Ovary (tissue), 9 donors: ENCODE results near the gene CNTFR. TPM values are rescaled to one million over a fixed set of nuclear protein-coding genes. Genes with fewer than 3 reads are reported as not detected.
A peak's percentile ranks its signal among the peaks of the same experiment; 100 is the strongest.

Source experiments
- DNase-seq, 5 donors: peaks; one replicate each; pipeline ENCODE4 v3.0.0-alpha.2; 2019 to 2020
- H3K27ac ChIP-seq, 2 donors: fragments of 200-600 bp; one replicate each; pipeline versions ENCODE4 v1.5.1 to v1.8.0; 2019 to 2022
- H3K27me3 ChIP-seq: fragments of 200-600 bp; one replicate; pipeline ENCODE4 v1.8.0; 2022
- H3K36me3 ChIP-seq: fragments of 200-600 bp; sonication (generic); one replicate; pipeline ENCODE4 v1.5.1; 2019
- H3K4me1 ChIP-seq: one replicate; pipeline ENCODE4 v1.8.1; 2013; ENCODE audit warnings: mild to moderate bottlenecking, moderate library complexity; ENCODE audit not compliant: insufficient read depth
- H3K4me3 ChIP-seq: fragments of 200-600 bp; sonication (generic); one replicate; pipeline ENCODE4 v1.5.1; 2017
- H3K9me3 ChIP-seq, 2 donors: fragments of 200-600 bp in 1 of 2; sonication (generic) in 1 of 2; one replicate each; pipeline versions ENCODE4 v1.5.1 to v1.8.1; 2013 to 2019; ENCODE audit warnings: mild to moderate bottlenecking in 1 of 2, moderate library complexity in 1 of 2
- CTCF ChIP-seq, 3 donors: fragments of 450-650 bp in 2 of 3; fragments of 200-600 bp in 1 of 3; IDR thresholded peaks; one replicate each; pipeline versions ENCODE4 v1.5.1 to v1.8.0; 2016 to 2022; ENCODE audit warnings: antibody characterized with exemption in 3 of 3, mild to moderate bottlenecking in 1 of 3
- EP300 ChIP-seq: sonication (generic); formaldehyde crosslinking; IDR thresholded peaks from one replicate; pipeline ENCODE4 v1.6.1; 2017; ENCODE audit warnings: antibody characterized with exemption
- POLR2A ChIP-seq: fragments of 450-650 bp; IDR thresholded peaks from one replicate; pipeline ENCODE4 v1.6.1; 2017; ENCODE audit warnings: antibody characterized with exemption, mild to moderate bottlenecking, moderate library complexity
- WGBS, 3 donors: extraction: QIAGEN DNeasy Blood & Tissue Kit in 1 of 3; methylation state at CpG; one replicate each; pipeline versions ENCODE4 v1.1.5 to v1.1.7; 2013 to 2017; 5-methylcytosine and 5-hydroxymethylcytosine counted together
- intact Hi-C, 4 donors: fragments of 100-400 bp; cut with DNase I; formaldehyde crosslinking; loops; one replicate each; pipeline versions ENCODE4 v1.11.0 to v1.15.1; 2022 to 2023
- polyA plus RNA-seq, 2 donors: library from polyadenylated mRNA; stranded (reverse); fragments of 200-250 nt in 1 of 2; fragments of 350-450 nt in 1 of 2; fragmentation: Illumina TruSeq in 1 of 2; extraction: RNeasy Lipid Tissue Mini Kit (QIAGEN cat#74804) in 1 of 2; gene quantifications; one replicate each; pipeline ENCODE4 v1.2.3, GENCODE V29; 2013 to 2014
- total RNA-seq, 7 donors: library from RNA; depleted of rRNA in 2 of 7; stranded (reverse); fragments of >200 nt in 2 of 7; fragmentation: NEBNext Ultra II Directional in 3 of 7; extraction: Animal tissue kit (Norgen Biotek cat#: 25700) in 3 of 7; gene quantifications; one replicate each; pipeline versions ENCODE4 v1.1.0 to v1.2.4, GENCODE V29; 2016 to 2023
- donor health status: DM: no; HTN: no; CAD: no; lungs with moderate emphysema.
- donor health status: DM: no; HTN: no; CAD: no.
- donor health status: Bipolar disorder and iron deficiency.
- donor health status: DM: yes; HTN: yes; CAD: no.
- donor health status: DM: no; HTN: no; CAD: no.
- donor health status: DM: yes; HTN: yes; CAD: no.

CNTFR gene
- total and polyA plus RNA-seq, 9 donors: 1.2 to 4.7 (median 2.6) TPM

- Histone ChIP-seq H3K36me3 (no peaks in the 10 kb centered on the region), H3K27ac (no peak overlapping the region), H3K4me3 (no peak overlapping the region), H3K9me3 (no peaks in the 10 kb centered on the region), H3K27me3 (no peaks in the 10 kb centered on the region), H3K4me1 (peaks cover 10% of the 10 kb centered on the region)
- intact Hi-C loops: no loop called here
- DNase-seq: no peak
- TF ChIP-seq EP300 (no peak), POLR2A (no peak), CTCF (IDR thresholded peaks at IDR 0.05) (no peak)
- 87 to 90% (median 89%) methylated on average over 8 of the region's 8 CpGs for WGBS, 3 donors
Observed at GRCh38 chr9:34580358-34580757, 9.2 kb downstream of the CNTFR start.

GRCh38 chr9:34579808-34580163, 9.7 kb downstream of the CNTFR start:
- DNase-seq: no peak
- intact Hi-C loops: no loop called here

GRCh38 chr9:34579104-34579807, 10.3 kb downstream of the CNTFR start:
- 8 to 20% (median 11%) methylated on average over 17 of the region's 17 CpGs for WGBS, 3 donors
- no peak for DNase-seq
- no peak for TF ChIP-seq EP300
- TF ChIP-seq CTCF (IDR thresholded peaks at IDR 0.05): no peak
- no peak for TF ChIP-seq POLR2A
- intact Hi-C loops: no loop called here
- Histone ChIP-seq H3K36me3 (no peaks in the 10 kb centered on the region), H3K9me3 (no peaks in the 10 kb centered on the region), H3K27ac (no peak overlapping the region), H3K4me1 (peaks cover 10% of the 10 kb centered on the region), H3K4me3 (no peak overlapping the region), H3K27me3 (no peaks in the 10 kb centered on the region)

More at GRCh38 chr9:34579808-34580163, 9.7 kb downstream of the CNTFR start:
- Histone ChIP-seq H3K27me3 (no peaks in the 10 kb centered on the region), H3K9me3 (no peaks in the 10 kb centered on the region), H3K36me3 (no peaks in the 10 kb centered on the region), H3K4me1 (peaks cover 10% of the 10 kb centered on the region), H3K27ac (no peak overlapping the region), H3K4me3 (no peak overlapping the region)
- 80 to 90% (median 81%) methylated on average over 5 of the region's 5 CpGs for WGBS, 3 donors
- no peak for TF ChIP-seq EP300
- TF ChIP-seq POLR2A: no peak
- TF ChIP-seq CTCF (IDR thresholded peaks at IDR 0.05): no peak

GRCh38 chr9:34578241-34579103, 11.1 kb downstream of the CNTFR start:
- no peaks in the 10 kb centered on the region for H3K27me3 ChIP-seq
- peak in 1 of 5 donors; percentile 51 for DNase-seq
- H3K4me1 ChIP-seq: peaks cover 10% of the 10 kb centered on the region
- no peak for TF ChIP-seq EP300
- no peak for TF ChIP-seq CTCF (IDR thresholded peaks at IDR 0.05)
- TF ChIP-seq POLR2A: no peak
- intact Hi-C loops: no loop called here
- no peak overlapping the region for H3K27ac ChIP-seq
- no peaks in the 10 kb centered on the region for H3K36me3 ChIP-seq
- no peaks in the 10 kb centered on the region for H3K9me3 ChIP-seq
- no peak overlapping the region for H3K4me3 ChIP-seq
- 24 to 38% (median 27%) methylated on average over 16 to 28 of the region's 28 CpGs for WGBS, 3 donors
